H9 (cell line): ENCODE measurements around the gene CHST14. TPM values are rescaled to one million over a fixed set of nuclear protein-coding genes. Genes with fewer than 3 reads are reported as not detected.

Source experiments
- DNase-seq: peaks from one replicate; pipeline ENCODE4 v3.0.0-alpha.2; 2017
- H2AFZ ChIP-seq: one replicate; pipeline ENCODE4 v1.6.1; 2013; ENCODE audit warnings: mild to moderate bottlenecking, low read length, control low read depth, moderate library complexity
- H2AK5ac ChIP-seq: 2 replicates; pipeline ENCODE4 v1.6.1; 2013; ENCODE audit warnings: low read length, control low read depth, mixed read lengths; ENCODE audit not compliant: insufficient read length
- H2BK120ac ChIP-seq: one replicate; pipeline ENCODE4 v1.6.1; 2013; ENCODE audit warnings: low read depth, mild to moderate bottlenecking, low read length, control low read depth, inconsistent platforms; ENCODE audit not compliant: poor library complexity, severe bottlenecking
- H2BK12ac ChIP-seq: 2 replicates; pipeline ENCODE4 v1.6.1; 2013; ENCODE audit warnings: low read length, control low read depth, mixed read lengths, low read depth; ENCODE audit not compliant: insufficient read length
- H2BK15ac ChIP-seq: 2 replicates; pipeline ENCODE4 v1.6.1; 2013; ENCODE audit warnings: low read depth, low read length, control low read depth
- H2BK20ac ChIP-seq: one replicate; pipeline ENCODE4 v1.6.1; 2013; ENCODE audit warnings: low read depth, mild to moderate bottlenecking, low read length, control low read depth, inconsistent platforms; ENCODE audit not compliant: poor library complexity, severe bottlenecking
- H2BK5ac ChIP-seq: 2 replicates; pipeline ENCODE4 v1.6.1; 2013; ENCODE audit warnings: low read length, control low read depth, mixed read lengths; ENCODE audit not compliant: insufficient read length
- H3K14ac ChIP-seq: 2 replicates; pipeline ENCODE4 v1.6.1; 2013; ENCODE audit warnings: low read length, control low read depth; ENCODE audit not compliant: insufficient read depth
- H3K18ac ChIP-seq: 2 replicates; pipeline ENCODE4 v1.6.1; 2013; ENCODE audit warnings: low read depth, mild to moderate bottlenecking, mixed read lengths, low read length, control low read depth; ENCODE audit not compliant: insufficient read length
- H3K23ac ChIP-seq: 2 replicates; pipeline ENCODE4 v1.6.1; 2013; ENCODE audit warnings: low read length, control low read depth, mixed read lengths, low read depth; ENCODE audit not compliant: insufficient read length
- H3K23me2 ChIP-seq: 2 replicates; pipeline ENCODE4 v1.6.1; 2013; ENCODE audit warnings: low read depth, mild to moderate bottlenecking, mixed read lengths, low read length, control low read depth; ENCODE audit not compliant: insufficient read length, poor library complexity, severe bottlenecking
- H3K27ac ChIP-seq: 2 replicates; pipeline ENCODE4 v1.5.1; 2013; ENCODE audit warnings: low read length, control low read depth, mixed read lengths, low read depth; ENCODE audit not compliant: insufficient read length
- H3K27me3 ChIP-seq: 2 replicates; pipeline ENCODE4 v1.6.1; 2013; ENCODE audit warnings: low read length, control low read depth, inconsistent platforms; ENCODE audit not compliant: insufficient read depth
- H3K4ac ChIP-seq: 2 replicates; pipeline ENCODE4 v1.6.1; 2013; ENCODE audit warnings: low read depth, mild to moderate bottlenecking, control low read depth, inconsistent platforms, low read length, moderate library complexity
- H3K4me1 ChIP-seq: 2 replicates; pipeline ENCODE4 v1.6.1; 2013; ENCODE audit warnings: low read length, control low read depth, inconsistent platforms; ENCODE audit not compliant: insufficient read depth
- H3K4me2 ChIP-seq: 2 replicates; pipeline ENCODE4 v1.6.1; 2013; ENCODE audit warnings: low read length, control low read depth, mixed read lengths; ENCODE audit not compliant: insufficient read length, insufficient read depth
- H3K56ac ChIP-seq: 2 replicates; pipeline ENCODE4 v1.6.1; 2013; ENCODE audit warnings: low read depth, mild to moderate bottlenecking, mixed read lengths, low read length, control low read depth; ENCODE audit not compliant: insufficient read length
- H3K79me1 ChIP-seq: 2 replicates; pipeline ENCODE4 v1.6.1; 2013; ENCODE audit warnings: low read depth, mild to moderate bottlenecking, moderate library complexity, low read length, control low read depth, inconsistent platforms; ENCODE audit not compliant: insufficient read depth, poor library complexity, severe bottlenecking
- H3K79me2 ChIP-seq: 2 replicates; pipeline ENCODE4 v1.6.1; 2013; ENCODE audit warnings: low read length, control low read depth, inconsistent platforms; ENCODE audit not compliant: insufficient read depth
- H3K9ac ChIP-seq: 2 replicates; pipeline ENCODE4 v1.6.1; 2013; ENCODE audit warnings: low read length, control low read depth, mixed read lengths; ENCODE audit not compliant: insufficient read length; ENCODE audit errors: extremely low read depth
- H3K9me3 ChIP-seq: one replicate; pipeline ENCODE4 v1.6.1; 2013; ENCODE audit warnings: low read depth, low read length, inconsistent platforms; ENCODE audit not compliant: control insufficient read depth
- H3T11ph ChIP-seq: one replicate; pipeline ENCODE4 v1.6.1; 2013; ENCODE audit warnings: mild to moderate bottlenecking, low read length, control low read depth, inconsistent platforms
- H4K20me1 ChIP-seq: one replicate; pipeline ENCODE4 v1.6.1; 2013; ENCODE audit not compliant: control insufficient read depth, insufficient read length, insufficient read depth
- H4K5ac ChIP-seq: 2 replicates; pipeline ENCODE4 v1.6.1; 2013; ENCODE audit warnings: low read depth, mild to moderate bottlenecking, mixed read lengths, low read length, control low read depth; ENCODE audit not compliant: insufficient read length
- H4K8ac ChIP-seq: replicated peaks from 2 replicates; pipeline ENCODE4 v1.6.1; 2013; ENCODE audit warnings: low read length, control low read depth, mixed read lengths, low read depth; ENCODE audit not compliant: insufficient read length
- H4K91ac ChIP-seq: 2 replicates; pipeline ENCODE4 v1.6.1; 2013; ENCODE audit warnings: low read depth, mild to moderate bottlenecking, moderate library complexity, mixed read lengths, low read length, control low read depth; ENCODE audit not compliant: insufficient read length
- H3K27ac Mint-ChIP-seq, 3 experiments: 2 replicates in 2 of 3; 3 replicates in 1 of 3; pipeline ENCODE4 v1.8.0; 2020 to 2021; ENCODE audit warnings: mixed read lengths in 3 of 3, mild to moderate bottlenecking in 1 of 3, moderate library complexity in 1 of 3
- H3K27me3 Mint-ChIP-seq: 2 replicates; pipeline ENCODE4 v1.8.0; 2021; ENCODE audit warnings: low read depth, mild to moderate bottlenecking, moderate library complexity, mixed read lengths
- H3K36me3 Mint-ChIP-seq, 3 experiments: 2 replicates in 2 of 3; 3 replicates in 1 of 3; pipeline ENCODE4 v1.8.0; 2020 to 2021; ENCODE audit warnings: low read depth in 3 of 3, mixed read lengths in 3 of 3; ENCODE audit not compliant: insufficient read depth in 1 of 3
- H3K4me1 Mint-ChIP-seq, 2 experiments: 2 replicates each; pipeline ENCODE4 v1.8.0; 2020; ENCODE audit warnings: mixed read lengths in 2 of 2
- H3K4me3 Mint-ChIP-seq, 2 experiments: 2 replicates in 1 of 2; 3 replicates in 1 of 2; pipeline ENCODE4 v1.8.0; 2020 to 2021; ENCODE audit warnings: mild to moderate bottlenecking in 2 of 2, mixed read lengths in 2 of 2, moderate library complexity in 1 of 2
- H3K9me3 Mint-ChIP-seq, 2 experiments: 2 replicates in 1 of 2; 3 replicates in 1 of 2; pipeline ENCODE4 v1.8.0; 2020; ENCODE audit warnings: mild to moderate bottlenecking in 2 of 2, mixed read lengths in 2 of 2, moderate library complexity in 1 of 2
- CTCF ChIP-seq: fragments of 200-600 bp; sonication (generic); conservative IDR thresholded peaks from 3 replicates; pipeline ENCODE4 v1.8.0; 2021; ENCODE audit warnings: antibody characterized with exemption, mild to moderate bottlenecking
- total RNA-seq: library from RNA; stranded (reverse); gene quantifications from 2 replicates; pipeline ENCODE4 v1.2.1, GENCODE V29; 2021

Gene CHST14
- total RNA-seq, 1 experiment from 2014 or later = 25.7 TPM

DNA sequence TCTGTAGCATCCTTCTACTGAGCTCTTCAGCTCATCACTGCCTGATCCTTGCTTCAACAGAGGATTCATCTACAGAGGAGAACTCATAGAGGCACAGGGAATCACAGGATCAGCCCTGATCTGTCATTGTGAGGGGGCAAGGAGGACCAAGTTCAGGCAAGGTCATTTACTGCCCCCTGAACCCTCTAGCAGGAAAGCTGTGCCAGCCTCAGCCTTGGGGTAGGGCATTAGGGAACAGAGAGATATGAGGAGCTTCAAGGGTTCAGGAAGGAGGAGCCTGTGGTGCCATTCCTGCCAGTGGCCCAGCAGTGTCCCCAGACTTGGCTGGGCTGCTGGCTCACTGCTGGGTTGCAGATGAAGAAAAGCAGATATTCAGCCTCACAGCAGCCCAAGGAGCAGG, 8.2 kb downstream of the CHST14 start:
- Mint-ChIP-seq H3K27me3 (peaks cover 6% of the 10 kb centered on the region), H3K27ac (no peak overlapping the region), H3K4me3 (no peak overlapping the region), H3K36me3 (no peaks in the 10 kb centered on the region; a peak in 2 of 7 replicates), H3K4me1 (peaks cover 27 to 28% of the 10 kb centered on the region in 2 experiments), H3K9me3 (no peaks in the 10 kb centered on the region)
- H2AFZ ChIP-seq = no peak overlapping the region
- no peak overlapping the region for H2AK5ac ChIP-seq
- no peaks in the 10 kb centered on the region for H3K9me3 ChIP-seq
- H2BK20ac ChIP-seq = no peak overlapping the region
- no peak overlapping the region for H3K56ac ChIP-seq
- no peak overlapping the region for H3K4ac ChIP-seq
- no peak overlapping the region for H3K18ac ChIP-seq
- H3K27ac ChIP-seq = no peak overlapping the region
- H3K9ac ChIP-seq = no peak overlapping the region
- no peak overlapping the region for H4K5ac ChIP-seq
- H2BK120ac ChIP-seq = no peak overlapping the region
- H3K23ac ChIP-seq = no peak overlapping the region
- no peaks in the 10 kb centered on the region for H3K79me1 ChIP-seq
- no peak overlapping the region for H4K91ac ChIP-seq
- H3T11ph ChIP-seq = no peak overlapping the region
- no peak overlapping the region for H2BK15ac ChIP-seq
- no peak overlapping the region for H3K14ac ChIP-seq
- no peak for DNase-seq
- no peaks in the 10 kb centered on the region for H3K23me2 ChIP-seq
- no peaks in the 10 kb centered on the region for H3K4me1 ChIP-seq
- no peak overlapping the region for H2BK5ac ChIP-seq
- no peaks in the 10 kb centered on the region for H3K79me2 ChIP-seq
- no peak overlapping the region for H2BK12ac ChIP-seq
- no peak overlapping the region for H3K4me2 ChIP-seq
- H4K20me1 ChIP-seq = no peaks in the 10 kb centered on the region
- no peak overlapping the region for H4K8ac ChIP-seq
- no peak for TF ChIP-seq CTCF
- H3K27me3 ChIP-seq = no peaks in the 10 kb centered on the region
